Endodermal cell (in vitro differentiated cells): Measurements from ENCODE around the gene REXO1. TPM values are rescaled to one million over a fixed set of nuclear protein-coding genes. Genes with fewer than 3 reads are reported as not detected.

Experiments used
- DNase-seq: peaks from one replicate; pipeline ENCODE4 v3.0.0-alpha.2; 2017
- H3K27ac ChIP-seq: 2 replicates; pipeline ENCODE4 v1.5.1; 2013; ENCODE audit warnings: mild to moderate bottlenecking, low read depth, low read length, moderate library complexity
- H3K27me3 ChIP-seq: 2 replicates; pipeline ENCODE4 v1.6.1; 2013; ENCODE audit warnings: mild to moderate bottlenecking, low read length, moderate library complexity; ENCODE audit not compliant: insufficient read depth, control insufficient read depth, poor library complexity, severe bottlenecking
- H3K36me3 ChIP-seq: 2 replicates; pipeline ENCODE4 v1.7.0; 2013; ENCODE audit warnings: mild to moderate bottlenecking, low read length, moderate library complexity; ENCODE audit not compliant: control insufficient read depth, insufficient read depth
- H3K4me1 ChIP-seq: one replicate; pipeline ENCODE4 v1.7.0; 2013; ENCODE audit warnings: low read length; ENCODE audit not compliant: control insufficient read depth, insufficient read depth
- H3K4me3 ChIP-seq: 2 replicates; pipeline ENCODE4 v1.5.1; 2013; ENCODE audit warnings: mild to moderate bottlenecking, low read length, moderate library complexity
- H3K9ac ChIP-seq: 2 replicates; pipeline ENCODE4 v1.6.1; 2013; ENCODE audit warnings: mild to moderate bottlenecking, low read length, moderate library complexity; ENCODE audit not compliant: poor library complexity, severe bottlenecking; ENCODE audit errors: extremely low read depth
- H3K9me3 ChIP-seq: 2 replicates; pipeline ENCODE4 v1.6.1; 2013; ENCODE audit warnings: mild to moderate bottlenecking, low read length, moderate library complexity; ENCODE audit not compliant: control insufficient read depth
- H3K27ac Mint-ChIP-seq: 2 replicates; pipeline ENCODE4 v1.8.0; 2020; ENCODE audit warnings: mixed read lengths
- H3K27me3 Mint-ChIP-seq: 2 replicates; pipeline ENCODE4 v1.8.0; 2021; ENCODE audit warnings: mild to moderate bottlenecking, mixed read lengths; ENCODE audit not compliant: insufficient read depth
- H3K36me3 Mint-ChIP-seq: 2 replicates; pipeline ENCODE4 v1.8.0; 2020; ENCODE audit warnings: low read depth, mixed read lengths
- H3K4me1 Mint-ChIP-seq: 2 replicates; pipeline ENCODE4 v1.8.0; 2020; ENCODE audit warnings: mixed read lengths
- H3K4me3 Mint-ChIP-seq: 2 replicates; pipeline ENCODE4 v1.8.0; 2020; ENCODE audit warnings: mild to moderate bottlenecking, moderate library complexity, mixed read lengths
- H3K9me3 Mint-ChIP-seq: 2 replicates; pipeline ENCODE4 v1.8.0; 2020; ENCODE audit warnings: mild to moderate bottlenecking, mixed read lengths
- WGBS, 2 experiments: methylation state at CpG; one replicate each; pipeline versions ENCODE4 v1.1.5 to v1.1.7; 2013; ENCODE audit warnings: missing lambda C conversion rate in 2 of 2, mixed read lengths in 1 of 2; ENCODE audit not compliant: insufficient coverage in 1 of 2, insufficient read length in 1 of 2; 5-methylcytosine and 5-hydroxymethylcytosine counted together
- total RNA-seq, 2 donors: library from RNA; stranded (reverse); fragmentation: NEBNext Ultra II Directional in 1 of 2; extraction: Animal tissue kit (Norgen Biotek cat#: 25700) in 1 of 2; gene quantifications; 2 replicates in 1 of 2; 3 replicates in 1 of 2; pipeline ENCODE4 v1.2.1, GENCODE V29; 2021
- TF ChIP-seq, protein P1 (sequence below): fragments of 200-600 bp; sonication (generic); conservative IDR thresholded peaks from 2 replicates; pipeline ENCODE4 v1.5.0; 2021; ENCODE audit warnings: antibody characterized with exemption, mild to moderate bottlenecking

The REXO1 gene
- total RNA-seq, 2 donors from 2014 or later: 51.6 to 56.4 TPM

DNA sequence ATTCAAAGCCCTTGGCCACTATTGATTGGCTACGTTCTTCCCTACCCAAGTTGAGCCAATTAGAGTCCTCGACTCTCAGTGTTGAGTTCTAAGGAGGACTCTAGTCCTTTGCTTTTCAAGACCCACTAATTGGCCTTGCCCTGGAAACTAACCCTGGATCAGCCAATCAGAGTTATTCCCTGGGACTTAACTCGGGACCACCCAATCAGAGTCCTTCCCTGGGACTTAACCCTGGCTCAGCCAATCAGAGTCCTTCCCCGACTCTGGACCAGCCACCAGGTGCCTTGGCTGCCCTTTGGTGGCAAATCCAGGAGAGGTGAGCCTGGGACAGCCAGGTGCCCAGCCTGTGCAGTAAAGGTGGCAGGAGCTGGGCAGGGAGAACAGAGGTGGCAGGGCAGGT lies 64.9 kb downstream of the REXO1 start:
- Histone ChIP-seq H3K4me1 (no peaks in the 10 kb centered on the region), H3K9ac (no peak overlapping the region), H3K9me3 (peaks cover 8% of the 10 kb centered on the region), H3K4me3 (no peak overlapping the region), H3K36me3 (no peaks in the 10 kb centered on the region), H3K27ac (no peak overlapping the region), H3K27me3 (peaks cover 59% of the 10 kb centered on the region)
- H3K4me1 Mint-ChIP-seq: no peaks in the 10 kb centered on the region
- peaks cover 78% of the 10 kb centered on the region for H3K27me3 Mint-ChIP-seq
- H3K9me3 Mint-ChIP-seq: peaks cover 13% of the 10 kb centered on the region
- TF ChIP-seq, protein P1, sequence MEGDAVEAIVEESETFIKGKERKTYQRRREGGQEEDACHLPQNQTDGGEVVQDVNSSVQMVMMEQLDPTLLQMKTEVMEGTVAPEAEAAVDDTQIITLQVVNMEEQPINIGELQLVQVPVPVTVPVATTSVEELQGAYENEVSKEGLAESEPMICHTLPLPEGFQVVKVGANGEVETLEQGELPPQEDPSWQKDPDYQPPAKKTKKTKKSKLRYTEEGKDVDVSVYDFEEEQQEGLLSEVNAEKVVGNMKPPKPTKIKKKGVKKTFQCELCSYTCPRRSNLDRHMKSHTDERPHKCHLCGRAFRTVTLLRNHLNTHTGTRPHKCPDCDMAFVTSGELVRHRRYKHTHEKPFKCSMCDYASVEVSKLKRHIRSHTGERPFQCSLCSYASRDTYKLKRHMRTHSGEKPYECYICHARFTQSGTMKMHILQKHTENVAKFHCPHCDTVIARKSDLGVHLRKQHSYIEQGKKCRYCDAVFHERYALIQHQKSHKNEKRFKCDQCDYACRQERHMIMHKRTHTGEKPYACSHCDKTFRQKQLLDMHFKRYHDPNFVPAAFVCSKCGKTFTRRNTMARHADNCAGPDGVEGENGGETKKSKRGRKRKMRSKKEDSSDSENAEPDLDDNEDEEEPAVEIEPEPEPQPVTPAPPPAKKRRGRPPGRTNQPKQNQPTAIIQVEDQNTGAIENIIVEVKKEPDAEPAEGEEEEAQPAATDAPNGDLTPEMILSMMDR: no peak
- H3K36me3 Mint-ChIP-seq: no peaks in the 10 kb centered on the region
- no peak overlapping the region for H3K27ac Mint-ChIP-seq
- WGBS, 2 experiments: 76 to 84% methylated on average over 4 of the region's 4 CpGs
- DNase-seq: no peak
- no peak overlapping the region for H3K4me3 Mint-ChIP-seq

DNA sequence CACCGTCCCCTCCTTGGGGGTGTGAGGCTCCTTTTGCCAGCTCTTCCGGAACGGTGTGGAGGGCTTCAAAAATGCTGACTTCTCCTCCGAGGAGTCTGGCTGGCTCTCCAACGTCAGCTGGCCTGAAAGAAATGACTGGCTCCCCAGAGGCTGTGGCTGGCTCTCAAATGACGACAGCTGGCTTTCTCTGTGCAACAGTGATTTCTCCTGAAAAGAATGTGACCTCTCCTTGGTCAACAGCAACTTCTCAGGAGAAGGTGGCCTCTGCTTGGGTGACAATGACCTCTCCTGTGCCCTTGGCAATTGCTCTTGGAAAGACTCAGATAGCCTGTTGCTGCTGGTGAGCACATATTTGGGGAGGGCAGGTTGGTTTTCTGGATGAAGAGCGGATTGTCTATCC lies 65.8 kb downstream of the REXO1 start:
- Histone ChIP-seq H3K9ac (no peak overlapping the region), H3K27me3 (peaks cover 64% of the 10 kb centered on the region), H3K9me3 (peaks cover 8% of the 10 kb centered on the region), H3K4me1 (no peaks in the 10 kb centered on the region), H3K4me3 (no peak overlapping the region), H3K36me3 (no peaks in the 10 kb centered on the region), H3K27ac (no peak overlapping the region)
- Mint-ChIP-seq H3K4me1 (no peaks in the 10 kb centered on the region), H3K27ac (no peak overlapping the region), H3K4me3 (no peak overlapping the region), H3K36me3 (no peaks in the 10 kb centered on the region), H3K9me3 (peaks cover 13% of the 10 kb centered on the region), H3K27me3 (peaks cover 81% of the 10 kb centered on the region)
- no peak for DNase-seq
- 84 to 86% methylated on average over 6 to 7 of the region's 7 CpGs for WGBS, 2 experiments
- TF ChIP-seq, protein P1: no peak

DNA sequence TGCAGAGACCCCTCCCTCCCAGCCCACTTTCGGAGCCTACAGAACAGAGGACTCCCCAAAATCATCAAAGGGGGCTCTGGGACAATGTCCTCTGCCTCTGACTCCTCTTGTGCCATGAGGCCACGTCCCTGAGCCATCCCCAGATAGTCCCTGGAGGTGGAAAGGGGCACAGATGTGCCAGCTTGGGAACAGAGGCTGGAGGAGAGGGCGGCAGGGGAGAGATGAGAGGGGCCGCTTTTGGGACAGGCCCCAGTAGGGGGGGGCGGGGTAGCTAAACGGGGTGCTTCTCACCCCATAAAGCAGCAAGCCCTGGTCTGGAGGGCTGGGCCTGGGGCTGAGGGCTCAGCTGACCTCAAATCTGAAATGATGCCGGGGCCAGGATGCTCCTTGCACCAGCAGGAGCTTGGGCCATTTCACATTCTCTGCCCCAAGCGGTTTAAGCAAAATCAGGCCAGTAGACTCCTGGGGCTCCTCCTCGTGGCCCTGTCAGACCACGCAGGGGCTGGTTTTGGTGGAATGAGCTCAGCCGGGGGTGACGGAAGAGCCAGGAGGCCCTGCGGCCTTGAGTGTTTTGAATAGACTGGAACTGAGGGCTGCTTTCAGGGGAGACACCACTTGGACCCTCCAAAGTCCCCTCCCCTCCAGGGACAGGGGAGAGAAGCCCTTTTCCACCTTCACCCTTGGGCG lies 67.9 kb downstream of the REXO1 start:
- no peak overlapping the region for H3K9ac ChIP-seq

More for the DNA sequence above, 67.9 kb downstream of the REXO1 start:
- Mint-ChIP-seq H3K27ac (no peak overlapping the region), H3K4me1 (peaks cover 3% of the 10 kb centered on the region), H3K36me3 (no peaks in the 10 kb centered on the region), H3K9me3 (peaks cover 15% of the 10 kb centered on the region), H3K4me3 (no peak overlapping the region), H3K27me3 (peaks cover 86% of the 10 kb centered on the region)
- no peak for DNase-seq
- Histone ChIP-seq H3K27me3 (peaks cover 85% of the 10 kb centered on the region), H3K27ac (no peak overlapping the region), H3K4me3 (no peak overlapping the region), H3K9me3 (peaks cover 8% of the 10 kb centered on the region), H3K4me1 (no peaks in the 10 kb centered on the region), H3K36me3 (no peaks in the 10 kb centered on the region)
- WGBS, 2 experiments: 74 to 83% methylated on average over 2 to 13 of the region's 14 CpGs
- TF ChIP-seq, protein P1: peak; percentile 27
